Measurements from ENCODE around the gene THRB.
A peak's percentile ranks its signal among the peaks of the same experiment; 100 is the strongest.

Gene THRB

DNA sequence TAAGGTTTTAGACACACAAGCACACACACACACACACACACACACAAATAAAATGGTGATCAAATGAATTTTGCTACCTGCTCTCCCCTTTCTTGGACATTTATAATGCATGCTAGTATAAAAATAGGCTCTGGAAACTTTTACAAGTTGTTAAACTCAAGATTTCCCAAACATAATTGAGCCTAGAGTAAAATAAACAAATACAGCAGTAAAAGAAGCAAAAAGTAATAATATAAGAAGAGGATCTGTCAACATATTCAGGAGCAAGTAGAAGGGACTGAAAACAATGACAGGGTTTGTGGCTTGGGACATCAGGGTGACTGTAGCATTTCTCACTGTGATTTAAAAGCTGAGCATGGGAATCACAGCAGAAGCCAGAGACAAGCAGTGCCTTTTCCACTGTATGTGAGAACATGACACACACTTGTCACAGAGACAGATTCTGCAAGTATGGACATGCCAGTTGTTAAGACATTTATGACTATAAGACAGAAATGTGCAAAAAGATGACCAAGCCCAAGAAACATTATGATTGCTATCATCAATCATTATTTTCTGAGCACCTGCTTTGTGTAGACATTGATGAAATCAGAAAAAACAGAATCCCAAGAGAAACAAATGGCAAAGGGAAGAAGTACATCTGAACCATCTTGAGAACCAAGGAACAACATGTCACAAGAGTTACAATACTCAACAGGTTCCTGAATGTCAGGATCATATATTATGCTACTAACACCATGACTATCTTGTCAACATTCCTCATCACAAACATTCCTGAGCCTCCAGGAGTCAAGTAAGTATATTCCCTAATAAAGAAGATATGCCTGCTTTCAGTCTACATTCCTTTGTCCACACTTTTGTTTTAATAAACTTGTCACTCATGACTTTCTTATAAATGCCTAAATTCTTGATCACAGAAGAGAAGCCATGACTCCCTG, 7.1 kb downstream of the THRB start:
- DNase-seq (ENCODE audit: low spot score) = no peak

DNA sequence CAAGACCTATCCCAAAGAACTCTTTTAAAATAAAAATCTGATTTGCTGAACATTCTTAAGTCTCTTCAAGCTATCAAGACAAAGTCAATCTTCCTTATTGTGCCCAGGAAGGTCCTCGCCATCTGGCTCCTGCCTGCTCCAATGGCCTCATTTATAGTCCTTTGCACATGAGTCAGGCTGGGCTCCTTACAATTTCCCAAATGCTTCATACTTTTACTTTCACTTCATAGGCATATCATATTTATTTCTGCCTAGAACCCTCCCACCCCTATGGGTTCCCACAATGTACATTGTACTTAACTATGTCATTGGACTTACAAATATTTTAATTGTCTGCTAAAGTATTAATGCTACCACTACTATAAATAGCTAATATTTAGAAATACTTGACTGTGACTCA, 9.1 kb downstream of the THRB start:
- no peak for DNase-seq (ENCODE audit: low spot score)

DNA sequence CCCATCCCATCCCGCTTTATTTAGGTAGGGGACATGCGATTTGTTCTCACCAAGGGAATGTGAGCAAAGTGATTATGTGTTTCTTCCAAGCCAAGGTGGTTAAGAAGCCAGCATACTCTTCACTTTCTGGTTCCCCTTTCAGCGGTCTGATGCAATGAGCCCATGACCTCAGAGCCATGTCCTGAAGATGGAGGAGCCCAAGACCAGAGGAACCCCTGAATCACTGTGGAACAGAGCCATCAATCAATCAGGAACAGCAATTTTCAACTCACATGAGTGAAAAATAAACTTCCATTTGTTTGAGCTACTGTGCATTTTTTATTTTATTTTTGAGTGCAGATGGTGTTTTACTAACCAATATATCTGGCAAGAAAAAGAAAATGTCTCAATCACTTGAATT, 10.8 kb downstream of the THRB start:
- DNase-seq (ENCODE audit: low spot score) = no peak

DNA sequence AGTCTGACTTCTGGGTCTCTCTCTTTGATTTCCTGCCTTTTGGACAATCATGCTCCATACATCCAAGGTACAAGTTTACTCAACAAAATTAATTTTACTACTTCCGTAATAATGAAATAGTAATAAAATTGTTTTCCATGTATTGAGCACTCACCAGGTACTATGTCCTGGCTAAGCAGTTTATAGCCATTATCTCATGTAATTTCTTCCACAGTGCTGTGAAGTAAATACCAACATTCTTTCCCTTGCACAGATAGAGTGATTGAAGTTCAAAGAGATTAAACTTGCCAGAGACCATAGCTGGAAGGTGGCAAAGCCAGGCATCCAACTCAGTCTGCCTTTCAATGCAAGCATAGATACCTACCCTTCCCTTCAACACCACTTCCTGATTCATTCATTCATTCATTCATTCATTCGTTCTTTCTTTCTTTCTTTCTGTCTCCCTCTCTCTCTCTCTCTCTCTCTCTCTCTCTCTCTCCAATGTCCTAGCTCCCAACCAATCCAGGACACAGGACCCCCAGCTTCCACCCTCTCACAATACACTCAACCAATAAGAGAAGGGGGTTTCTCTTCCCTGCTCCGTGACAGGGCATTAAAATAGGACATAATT, 12.4 kb downstream of the THRB start:
- DNase-seq (ENCODE audit: low spot score) = no peak

DNA sequence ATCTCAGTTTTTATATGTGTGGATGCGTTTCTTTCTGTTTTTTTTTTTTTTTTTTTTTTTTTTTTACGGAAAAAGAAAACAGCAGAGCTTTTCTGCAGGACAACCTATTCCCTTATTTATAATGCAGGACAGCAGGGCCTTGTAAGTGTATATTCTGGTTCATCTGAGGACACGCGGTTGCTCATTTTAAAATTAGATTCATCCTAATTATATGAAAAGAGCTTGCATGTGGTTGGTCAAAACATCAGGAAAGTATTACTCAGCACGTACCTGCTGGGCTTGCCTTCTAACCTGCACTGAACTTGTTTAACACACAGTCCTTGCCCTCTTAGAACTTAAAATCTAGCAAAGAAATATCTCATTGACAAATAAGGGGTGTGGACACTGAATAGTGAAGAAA, 13.5 kb downstream of the THRB start:
- no peak for DNase-seq (ENCODE audit: low spot score)

DNA sequence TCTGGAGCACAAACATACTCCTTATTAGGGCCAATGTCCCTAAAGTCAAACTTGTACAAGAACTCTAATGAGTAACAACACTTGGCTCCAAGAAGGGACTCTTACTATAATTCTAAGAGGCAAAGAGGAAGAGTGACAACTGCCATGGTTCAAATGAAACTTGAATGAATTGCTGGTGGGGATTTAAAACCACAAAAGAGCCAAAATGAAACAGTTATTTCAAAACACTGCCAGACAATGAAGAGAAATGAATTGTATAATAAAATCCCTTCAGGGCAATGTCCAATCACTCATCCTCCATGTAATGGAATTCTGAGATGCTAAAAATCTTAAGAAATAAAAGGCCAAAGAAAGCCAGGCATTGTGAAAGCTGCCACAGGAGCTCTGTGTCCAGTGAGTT, 14.2 kb downstream of the THRB start:
- no peak for DNase-seq (ENCODE audit: low spot score)

DNA sequence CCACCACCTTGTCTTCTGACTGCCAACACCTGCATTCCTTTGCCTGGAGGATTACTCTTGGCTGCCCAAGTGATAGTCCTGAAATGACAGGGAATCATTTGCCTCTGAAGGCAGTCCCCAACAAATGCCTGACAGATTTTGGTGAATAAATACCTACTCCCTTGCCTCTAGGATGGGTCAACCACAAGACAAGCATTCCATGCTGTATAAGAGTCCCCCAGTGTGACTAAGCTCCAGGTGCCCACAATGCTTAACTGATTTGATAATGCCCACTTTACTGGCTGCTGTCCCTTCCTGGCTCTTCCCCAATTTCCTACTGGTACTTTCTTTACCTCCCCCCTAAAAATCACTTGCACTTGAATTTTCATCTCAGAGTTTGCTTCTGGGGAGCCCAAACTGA, 14.8 kb downstream of the THRB start:
- no peak for DNase-seq (ENCODE audit: low spot score)

DNA sequence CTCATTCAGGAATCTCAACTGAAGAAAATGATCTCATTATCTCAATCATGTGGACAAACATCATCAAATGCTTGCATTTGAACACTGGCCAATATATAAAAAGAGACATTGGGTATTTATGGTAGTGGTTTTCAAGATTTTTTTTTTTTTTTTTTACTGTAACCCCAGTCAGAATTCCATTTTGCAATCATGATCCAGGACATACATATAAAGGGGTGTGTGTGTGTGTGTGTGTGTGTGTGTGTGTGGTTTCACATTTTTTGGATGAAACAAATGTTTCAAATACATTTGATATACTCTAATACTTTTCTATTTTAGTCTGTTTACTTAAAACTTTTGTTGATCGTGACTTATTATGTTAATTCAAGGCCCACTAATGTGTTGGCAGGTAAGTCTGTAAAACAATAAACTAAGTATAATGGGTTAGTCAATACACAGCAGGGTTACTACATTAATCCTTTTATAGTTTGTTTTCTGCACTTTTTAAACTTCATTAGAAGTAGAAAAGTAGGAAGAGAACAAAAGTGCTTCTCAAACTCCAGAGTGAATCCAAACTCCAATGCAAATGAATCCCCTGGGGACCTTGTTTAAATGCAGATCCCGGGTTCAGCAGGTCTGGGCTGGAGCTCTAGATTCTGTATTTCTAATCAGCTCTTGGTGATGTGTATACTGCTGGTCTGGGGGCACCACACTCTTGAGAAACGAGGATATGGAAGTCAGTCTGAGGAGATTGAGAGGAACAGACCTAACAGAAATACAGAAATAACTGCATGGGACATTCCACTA, 17.6 kb downstream of the THRB start:
- DNase-seq (ENCODE audit: low spot score) = no peak

DNA sequence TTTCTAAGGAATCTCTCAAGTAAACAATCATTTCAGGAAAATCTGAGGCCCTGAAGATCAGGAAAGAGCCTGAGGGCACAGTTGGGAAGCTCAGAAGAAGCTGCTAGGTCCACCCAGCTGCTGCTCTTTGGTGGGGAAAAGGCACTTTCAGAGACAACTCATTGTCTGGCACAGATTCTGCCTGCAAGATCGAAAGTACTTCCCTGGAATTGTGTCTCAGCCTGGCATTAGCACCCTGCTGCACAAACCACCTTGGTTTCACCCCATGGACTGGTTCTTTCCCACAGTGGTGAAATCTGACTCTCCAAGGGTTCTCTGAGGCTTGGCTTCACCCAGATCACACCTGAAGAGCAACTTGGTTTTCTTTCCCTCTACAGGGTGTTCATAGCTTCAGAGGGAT, 18.7 kb downstream of the THRB start:
- DNase-seq (ENCODE audit: low spot score) = no peak

DNA sequence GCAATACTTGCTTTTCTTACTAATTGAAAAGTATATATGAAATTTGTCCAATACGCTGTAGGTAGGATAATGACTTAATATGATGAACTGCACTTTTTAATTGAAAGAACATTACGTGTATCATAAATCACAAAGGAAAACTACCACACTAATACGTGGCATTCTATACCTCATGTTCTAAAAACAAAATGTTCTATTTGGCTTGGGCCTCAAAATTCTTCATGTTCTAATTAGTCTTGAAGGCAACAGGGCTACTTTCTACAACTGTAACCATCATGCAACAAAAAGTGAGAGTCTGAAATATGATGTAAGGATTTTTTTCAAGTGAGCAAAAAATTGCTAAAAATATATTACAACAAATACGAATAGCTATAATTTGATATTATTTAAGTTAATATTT, 19.8 kb downstream of the THRB start:
- DNase-seq (ENCODE audit: low spot score) = no peak

DNA sequence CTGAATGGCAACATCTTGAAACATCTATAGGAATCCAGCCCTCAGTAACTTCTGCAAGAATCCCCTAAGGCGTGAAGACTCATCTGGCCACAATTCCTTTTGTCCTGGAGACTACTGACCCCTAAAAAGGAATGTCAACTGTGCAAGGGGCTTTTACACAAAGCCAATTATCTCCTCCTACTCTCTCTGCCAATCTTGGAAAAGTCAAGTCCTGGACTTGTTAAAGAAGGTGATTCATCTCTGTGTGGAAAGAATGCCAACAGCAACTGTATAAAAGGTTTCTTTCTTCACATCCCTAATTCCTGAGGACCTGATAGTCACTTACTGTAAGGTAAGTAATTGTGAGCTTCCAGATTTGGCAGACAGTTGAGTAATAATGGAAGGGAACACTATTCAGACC, 22.3 kb downstream of the THRB start:
- no peak for DNase-seq (ENCODE audit: low spot score)

DNA sequence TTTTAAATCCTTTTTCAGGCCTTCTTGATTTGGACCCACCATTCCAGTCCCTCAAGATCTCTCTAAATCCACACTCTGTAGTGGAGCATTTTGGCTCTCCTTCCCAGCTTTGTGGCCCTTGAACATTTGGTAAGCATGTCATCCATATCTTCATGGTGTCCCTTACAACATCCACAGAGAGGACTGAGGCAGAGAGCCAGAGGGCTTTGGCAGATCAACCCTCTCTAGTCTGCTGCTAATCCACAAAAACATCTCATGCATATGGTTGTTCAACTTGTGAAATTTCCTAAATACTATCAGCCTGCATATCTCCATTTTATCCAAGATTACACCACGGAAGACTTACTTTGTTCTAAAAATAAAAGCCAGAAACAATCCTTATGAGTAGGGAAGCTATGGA, 23.2 kb downstream of the THRB start:
- DNase-seq (ENCODE audit: low spot score) = no peak

DNA sequence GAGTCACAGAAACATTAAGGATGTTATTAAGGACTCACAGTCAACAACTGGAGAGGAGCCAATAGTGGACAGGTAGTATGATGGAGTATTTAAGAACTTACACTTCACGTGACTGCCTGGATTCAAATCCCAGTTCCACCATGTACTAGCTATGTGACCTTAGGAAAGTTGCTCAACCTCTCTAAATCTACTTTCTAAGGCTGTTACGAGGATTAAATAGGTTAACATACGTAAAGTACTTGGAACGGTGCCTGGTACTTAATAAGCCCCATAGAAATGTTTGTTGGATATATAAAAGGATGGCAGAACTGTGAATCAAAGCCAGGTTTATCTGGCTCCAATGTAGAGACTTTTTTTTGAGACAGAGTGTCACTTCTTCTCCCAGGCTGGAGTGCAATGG, 24.4 kb downstream of the THRB start:
- no peak for DNase-seq (ENCODE audit: low spot score)

DNA sequence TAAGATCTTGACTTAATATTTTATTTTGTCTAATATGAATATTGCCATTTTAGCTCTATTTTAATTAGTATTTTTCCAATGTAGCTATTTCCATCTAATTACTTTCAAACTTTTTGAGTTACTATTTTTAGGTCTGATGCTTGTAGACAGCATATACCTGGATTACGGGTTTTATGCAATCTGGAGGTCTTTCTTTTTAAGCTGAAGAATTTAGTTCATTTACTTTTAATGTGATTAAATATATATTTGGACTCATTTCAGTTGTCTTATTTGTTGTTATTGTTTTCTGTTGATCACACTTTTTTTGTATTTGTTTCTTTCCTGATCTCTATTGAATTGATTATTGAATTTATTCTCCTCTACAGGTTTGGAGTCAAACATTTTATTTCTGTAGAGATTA, 30.3 kb downstream of the THRB start:
- no peak for DNase-seq (ENCODE audit: low spot score)

DNA sequence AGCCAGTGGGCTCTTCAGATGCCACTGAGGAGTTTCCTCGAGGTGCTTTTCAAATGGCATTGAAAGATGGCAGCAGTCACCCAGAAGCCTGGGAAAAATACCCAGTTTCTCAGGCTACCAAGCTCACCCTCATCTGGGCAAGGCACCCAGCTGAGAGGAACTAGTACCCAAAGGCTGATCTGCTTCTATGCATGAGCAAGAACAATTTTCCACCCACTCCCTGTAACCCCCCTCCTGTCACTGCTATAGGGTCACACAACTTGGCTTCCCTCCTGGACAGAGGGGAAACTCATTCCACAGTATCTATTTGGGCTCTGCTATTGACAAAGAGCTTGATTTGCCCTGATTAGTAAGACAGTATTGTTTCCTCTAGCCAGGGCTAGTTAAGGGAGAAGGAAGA, 31.9 kb downstream of the THRB start:
- no peak for DNase-seq (ENCODE audit: low spot score)

DNA sequence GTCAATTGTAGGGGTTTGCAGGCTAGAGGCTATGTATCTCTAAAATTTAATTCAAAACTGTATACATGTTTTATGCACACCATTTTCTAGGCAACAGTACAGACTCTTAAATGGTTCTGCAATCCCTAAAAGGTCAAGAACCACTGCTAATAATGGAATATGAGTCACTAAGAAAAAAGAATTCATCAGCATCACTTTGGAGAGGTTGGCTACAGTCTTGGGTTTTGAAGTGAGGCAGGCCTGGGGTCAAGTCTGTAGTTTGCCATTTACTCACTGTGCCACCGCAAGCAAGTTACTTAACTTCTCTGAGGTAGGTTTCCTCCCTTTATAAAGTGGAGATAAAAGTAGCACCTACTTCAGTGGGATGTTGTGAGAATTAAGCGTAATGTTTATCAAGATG, 33.7 kb downstream of the THRB start:
- DNase-seq (ENCODE audit: low spot score) = no peak

DNA sequence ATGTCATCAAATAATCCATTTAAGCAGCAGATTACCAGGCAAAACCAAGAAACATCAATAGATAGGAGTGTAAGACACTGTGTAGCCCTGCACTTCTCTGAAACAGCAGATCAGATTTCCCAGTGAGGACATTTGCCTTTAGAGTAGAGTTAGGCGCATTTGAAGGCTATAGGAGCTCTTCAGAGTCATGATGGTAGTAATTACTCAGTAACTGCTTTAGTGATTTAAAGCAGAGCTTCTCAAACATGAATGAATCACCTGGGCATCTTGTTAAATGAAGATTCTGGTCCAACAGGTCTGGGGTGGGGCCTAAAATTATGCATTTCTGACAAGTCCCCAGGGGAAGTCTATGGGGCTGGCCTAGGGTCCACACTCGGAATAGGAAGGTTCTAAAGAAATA, 36.9 kb downstream of the THRB start:
- DNase-seq (ENCODE audit: low spot score) = no peak

DNA sequence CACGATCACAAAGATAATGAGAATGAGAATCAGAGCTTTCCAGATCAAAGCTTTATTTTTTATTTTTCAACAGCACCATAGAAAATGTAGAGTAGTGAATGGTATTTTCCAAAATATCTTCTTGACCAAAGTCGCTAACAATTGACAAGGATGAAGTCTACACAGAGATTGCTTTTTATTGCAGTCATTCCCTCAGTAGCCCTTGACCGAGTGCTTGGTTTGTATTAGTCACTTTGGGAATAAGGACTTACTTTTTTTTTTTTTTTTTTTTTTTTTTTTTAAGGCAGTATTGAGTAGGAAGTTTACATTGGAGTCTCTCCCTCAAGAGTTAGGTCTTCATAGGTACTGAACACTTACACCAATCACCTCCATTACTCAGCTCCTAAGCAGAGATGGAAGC, 39.8 kb downstream of the THRB start:
- no peak for DNase-seq (ENCODE audit: low spot score)

DNA sequence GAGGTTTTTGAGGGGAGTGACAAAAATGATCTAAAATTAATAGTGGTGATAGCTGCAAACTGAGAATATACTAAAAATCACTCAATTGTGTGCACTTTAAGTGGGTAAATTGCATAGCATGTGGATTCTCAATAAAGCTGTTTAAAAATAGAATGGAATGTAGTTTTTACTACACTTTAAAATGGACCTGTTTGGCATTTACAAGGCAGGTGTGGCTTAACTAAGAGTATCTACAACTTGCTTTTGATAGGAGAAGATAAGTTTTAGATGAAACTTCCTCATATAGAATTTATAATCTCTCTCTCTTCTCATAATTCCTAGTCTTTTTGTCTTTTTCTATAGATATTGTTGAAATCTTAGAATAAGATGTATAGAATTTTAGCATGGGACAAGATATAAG, 40.3 kb downstream of the THRB start:
- no peak for DNase-seq (ENCODE audit: low spot score)

DNA sequence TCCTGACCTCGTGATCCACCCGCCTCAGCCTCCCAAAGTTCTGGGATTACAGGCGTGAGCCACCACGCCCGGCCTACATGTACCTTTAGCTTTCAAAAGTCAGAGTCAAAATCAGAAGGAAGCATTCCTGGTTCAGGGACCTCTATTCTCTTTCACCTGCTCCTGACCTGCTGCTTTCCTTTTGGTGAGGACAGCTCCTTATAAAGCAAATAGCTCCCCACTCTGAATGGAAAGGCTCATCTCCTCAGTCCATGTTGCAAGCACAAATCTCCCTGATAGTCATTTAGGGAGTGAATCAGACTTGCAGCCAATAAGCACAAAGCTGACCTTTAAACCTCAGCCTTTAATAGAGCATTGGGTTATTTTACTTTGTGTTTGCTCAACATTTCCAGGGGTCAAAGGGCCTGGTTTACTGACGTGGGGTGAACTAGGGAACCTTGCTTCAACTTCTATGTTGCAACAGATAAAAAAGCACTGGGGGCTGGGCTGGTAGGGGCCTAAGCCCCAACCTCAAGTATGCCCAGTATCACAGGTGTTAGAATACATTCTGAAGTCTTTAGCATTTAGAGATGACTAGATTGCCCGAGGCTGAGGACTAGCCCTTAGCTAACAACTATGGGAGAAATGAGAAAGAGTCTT, 43.1 kb downstream of the THRB start:
- peak; percentile 2 for DNase-seq (ENCODE audit: low spot score)

DNA sequence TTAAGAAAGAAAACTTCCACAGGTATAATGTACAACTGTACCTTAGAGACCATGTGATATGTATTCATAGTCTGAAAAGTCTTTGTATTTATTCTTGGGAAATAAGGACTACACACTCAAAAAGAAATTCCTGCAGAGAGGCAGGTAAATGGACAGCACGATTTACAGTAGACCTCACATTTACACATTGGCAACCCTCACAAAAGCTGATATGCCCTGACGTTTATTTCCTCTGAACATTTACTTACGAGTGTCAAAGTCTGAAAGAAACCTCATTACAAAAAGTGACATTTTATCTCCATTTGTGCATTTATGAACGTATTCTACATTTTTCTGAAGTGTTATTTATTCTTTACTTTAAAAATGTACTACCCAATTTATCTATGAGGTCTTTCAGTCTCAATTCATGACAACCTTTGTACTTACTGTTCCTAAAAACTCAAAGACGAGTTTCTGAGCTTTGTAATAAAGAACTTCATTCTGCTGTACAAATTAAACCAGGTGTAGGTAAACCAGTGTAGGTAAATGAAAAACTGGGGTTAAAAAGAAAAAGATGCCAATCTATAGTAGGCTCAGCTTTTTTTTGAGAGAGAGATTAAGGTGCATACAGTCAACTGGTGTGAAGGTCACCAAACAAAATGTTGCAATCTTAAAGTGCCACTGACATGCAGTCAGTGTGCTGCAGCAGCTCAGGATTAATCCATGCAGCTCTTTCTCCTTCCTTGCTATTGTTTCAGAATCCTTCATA, 44.3 kb downstream of the THRB start:
- DNase-seq (ENCODE audit: low spot score) = no peak

DNA sequence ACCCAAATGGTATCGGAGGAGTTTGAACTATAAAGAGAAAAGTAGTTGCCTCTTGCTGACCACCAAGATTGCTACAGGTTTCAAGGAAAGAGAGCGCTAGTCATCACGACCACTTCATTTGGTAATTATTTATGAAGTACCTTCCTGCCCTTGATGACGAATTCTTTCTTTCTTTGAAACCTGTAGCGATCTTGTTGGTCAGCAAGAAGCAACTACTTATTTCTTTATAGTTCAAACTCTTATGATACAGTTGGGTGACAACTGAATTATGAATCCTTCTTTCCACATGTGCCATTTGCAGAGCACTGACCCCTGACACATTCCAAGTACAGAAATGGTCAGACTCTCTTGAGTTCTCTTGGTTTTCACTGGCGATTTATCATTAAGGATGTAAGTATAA, 46.8 kb downstream of the THRB start:
- DNase-seq (ENCODE audit: low spot score) = no peak

Data from SW480 (cell line).